HG03039 (cell line): ENCODE measurements around the gene PRM3.

ENCODE experiments used
- ATAC-seq: cut with Tn5 transposase; IDR thresholded peaks from one replicate; pipeline ENCODE4 v1.9.1; 2021; ENCODE audit warnings: mild to moderate bottlenecking, moderate library complexity; ENCODE audit not compliant: unreplicated experiment

PRM3 gene, protein sequence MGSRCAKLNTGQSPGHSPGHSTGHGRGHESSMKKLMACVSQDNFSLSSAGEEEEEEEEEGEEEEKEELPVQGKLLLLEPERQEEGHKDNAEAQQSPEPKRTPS

GRCh38 chr16:11272921-11273720 is at the start of gene PRM3:
Gene PRM3, minus strand, starts transcription at chr16:11273629. Its CDS starts 34 bp downstream, at chr16:11273595.
- ATAC-seq, result no peak

GRCh38 chr16:11322823-11323222 is 49.4 kb upstream of the PRM3 start:
- ATAC-seq, result no peak

DNA sequence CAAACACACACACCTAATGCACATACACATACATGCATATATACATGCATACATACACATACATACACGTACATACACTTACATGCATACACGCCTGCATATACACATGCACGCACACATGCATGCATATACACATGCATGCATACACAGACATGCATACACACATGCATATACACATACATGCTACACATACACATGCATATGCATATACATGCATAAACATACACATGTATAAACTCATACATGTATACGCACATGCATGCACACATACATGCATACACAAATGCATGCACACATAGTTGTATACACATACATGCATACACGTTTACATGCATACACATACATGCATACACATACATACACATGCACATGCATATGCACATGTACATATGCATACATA is 48.2 kb upstream of the PRM3 start:
- no peak for ATAC-seq

DNA sequence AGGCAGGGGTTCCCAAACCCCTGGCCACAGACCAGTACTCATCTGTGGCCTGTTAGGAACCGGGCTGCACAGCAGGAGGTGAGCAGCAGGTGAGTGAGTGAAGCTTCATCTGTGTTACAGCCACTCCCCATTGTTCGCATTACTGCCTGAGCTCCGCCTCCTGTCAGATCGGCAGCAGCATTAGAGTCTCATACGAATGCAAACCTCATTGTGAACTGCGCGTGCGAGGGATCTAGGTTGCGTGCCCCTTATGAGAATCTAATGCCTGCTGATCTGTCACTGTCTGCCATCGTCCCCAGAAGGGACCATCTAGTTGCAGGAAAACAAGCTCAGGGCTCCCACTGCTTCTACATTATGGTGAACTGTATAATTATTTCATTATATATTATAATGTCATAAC is 46.7 kb upstream of the PRM3 start:
- no peak for ATAC-seq

DNA sequence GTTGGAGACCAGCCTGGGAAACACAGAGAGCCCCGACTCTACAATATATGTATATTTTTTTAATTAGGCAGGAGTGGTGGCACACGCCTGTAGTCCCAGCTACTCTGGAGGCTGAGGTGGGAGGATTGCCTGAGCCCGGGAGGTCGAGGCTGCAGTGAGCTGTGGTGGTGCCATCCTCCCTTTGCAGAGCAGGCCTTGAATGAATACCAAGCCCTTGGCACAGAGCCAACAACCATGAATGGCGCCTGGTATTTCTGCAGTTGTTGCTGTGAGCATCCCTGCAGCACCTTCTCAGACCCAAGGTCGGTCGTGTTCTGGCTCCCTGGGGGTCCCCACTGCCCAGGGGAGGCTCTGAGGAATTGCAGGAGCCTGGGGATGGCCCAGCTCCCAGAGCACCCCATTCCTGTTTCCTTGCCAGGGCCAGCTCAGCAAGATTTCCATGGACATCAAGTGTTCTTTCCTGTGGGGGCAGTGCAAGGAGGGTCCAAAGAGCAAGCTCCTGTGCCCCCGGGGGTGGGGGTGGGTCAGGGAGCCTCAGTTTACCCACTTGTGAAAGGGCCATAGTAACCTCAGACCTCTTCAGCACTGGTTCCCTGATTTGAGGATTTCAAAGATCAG is 46.2 kb upstream of the PRM3 start:
- no peak for ATAC-seq

DNA sequence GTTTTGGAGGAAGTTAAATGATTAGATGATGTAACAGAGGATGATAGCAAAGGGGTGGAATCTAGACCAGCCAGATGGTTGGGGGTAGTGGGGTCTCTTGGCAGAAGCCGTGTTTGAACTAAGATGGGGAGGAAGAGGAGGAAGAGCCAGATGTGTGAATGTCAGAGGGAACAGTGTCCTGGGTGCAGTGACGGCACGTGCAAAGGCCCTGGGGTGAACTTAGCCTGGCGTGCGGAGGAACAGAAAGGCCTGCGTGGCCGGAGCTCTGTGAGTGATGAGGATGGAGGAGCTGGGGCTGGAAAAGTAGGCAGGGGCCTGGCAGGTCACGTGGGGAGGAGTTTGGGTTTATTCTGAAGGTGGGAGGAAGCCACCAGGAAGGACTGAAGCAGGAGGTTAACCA is 45.4 kb upstream of the PRM3 start:
- no peak for ATAC-seq

- no peak for ATAC-seq
Observed at GRCh38 chr16:11316331-11317015, 43.0 kb upstream of the PRM3 start.

GRCh38 chr16:11315510-11315909 is 42.1 kb upstream of the PRM3 start:
- ATAC-seq, result no peak

GRCh38 chr16:11314309-11314894 is 41.0 kb upstream of the PRM3 start:
- no peak for ATAC-seq

DNA sequence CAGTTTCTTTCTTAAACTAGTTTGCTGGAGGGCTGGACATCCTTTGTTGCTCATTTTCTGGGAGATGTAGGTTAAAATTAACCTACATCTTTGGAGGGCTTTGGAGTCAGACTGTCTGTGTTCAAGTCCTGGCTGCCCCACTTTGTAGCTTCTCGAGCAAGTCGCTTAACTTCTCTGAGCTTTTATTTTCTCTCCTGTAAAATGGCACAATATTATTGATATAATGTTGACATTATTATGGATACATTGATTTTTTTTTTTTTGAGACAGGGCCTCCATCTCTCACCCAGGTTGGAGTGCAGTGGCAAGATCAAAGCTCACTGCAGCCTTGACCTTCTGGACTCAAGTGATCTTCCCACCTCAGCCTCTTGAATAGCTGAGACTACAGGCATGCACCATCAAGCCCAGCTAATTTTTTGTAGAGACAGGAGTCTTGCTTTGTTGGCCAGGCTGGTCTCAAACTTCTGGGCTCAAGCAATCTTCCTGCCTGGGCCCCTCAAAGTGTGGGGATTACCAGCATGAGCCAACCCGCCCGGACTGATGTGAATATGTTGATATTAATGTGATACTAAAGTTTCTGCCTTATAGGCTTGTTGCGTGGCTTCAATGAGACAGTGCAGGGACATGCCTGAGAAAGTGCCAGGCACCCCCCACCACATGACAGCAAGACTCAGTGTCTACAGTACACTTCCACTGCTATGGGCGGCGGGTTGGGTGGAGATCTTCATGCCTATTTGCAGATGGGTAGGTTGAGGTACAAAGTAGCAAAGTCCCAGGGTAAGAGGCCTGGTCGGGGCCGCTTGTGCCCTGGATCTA is 40.3 kb upstream of the PRM3 start:
- no peak for ATAC-seq

DNA sequence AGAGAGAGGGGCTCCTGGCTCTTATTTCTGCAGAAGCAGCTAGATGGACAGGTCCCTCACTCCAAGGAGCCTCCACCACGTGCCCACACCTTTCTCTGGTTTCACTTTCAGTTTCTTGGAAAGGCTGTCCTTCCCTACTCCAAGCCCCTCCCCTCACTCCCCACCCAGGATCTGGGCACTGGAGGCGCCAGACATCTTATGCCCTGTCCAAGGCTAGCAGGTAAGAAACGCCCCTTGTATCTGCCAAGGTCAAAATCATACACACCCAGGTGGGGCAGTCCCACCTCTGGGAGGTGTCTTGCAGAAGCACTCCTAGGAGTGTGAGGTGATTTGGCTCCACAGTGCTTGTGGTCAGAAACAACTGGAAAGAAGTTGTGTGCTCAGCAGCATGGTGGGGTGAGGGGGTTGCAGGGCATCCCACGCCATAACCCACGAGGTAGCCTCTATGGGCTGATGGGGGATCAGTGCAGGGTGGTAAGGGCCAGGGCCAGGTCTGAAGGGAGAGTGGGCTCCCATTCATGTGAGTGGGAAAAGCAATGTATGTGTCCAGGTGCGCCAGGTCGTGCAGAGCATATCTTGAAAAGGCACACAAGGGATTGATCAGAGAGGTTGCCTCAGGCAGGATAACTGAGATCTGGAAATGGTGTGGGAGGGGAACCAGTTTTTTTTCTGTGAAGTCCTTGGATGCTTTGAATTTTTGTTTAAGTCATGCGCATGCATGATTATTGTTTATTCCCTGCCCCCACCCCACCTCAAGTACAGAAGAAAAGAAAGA is 39.5 kb upstream of the PRM3 start:
- no peak for ATAC-seq

DNA sequence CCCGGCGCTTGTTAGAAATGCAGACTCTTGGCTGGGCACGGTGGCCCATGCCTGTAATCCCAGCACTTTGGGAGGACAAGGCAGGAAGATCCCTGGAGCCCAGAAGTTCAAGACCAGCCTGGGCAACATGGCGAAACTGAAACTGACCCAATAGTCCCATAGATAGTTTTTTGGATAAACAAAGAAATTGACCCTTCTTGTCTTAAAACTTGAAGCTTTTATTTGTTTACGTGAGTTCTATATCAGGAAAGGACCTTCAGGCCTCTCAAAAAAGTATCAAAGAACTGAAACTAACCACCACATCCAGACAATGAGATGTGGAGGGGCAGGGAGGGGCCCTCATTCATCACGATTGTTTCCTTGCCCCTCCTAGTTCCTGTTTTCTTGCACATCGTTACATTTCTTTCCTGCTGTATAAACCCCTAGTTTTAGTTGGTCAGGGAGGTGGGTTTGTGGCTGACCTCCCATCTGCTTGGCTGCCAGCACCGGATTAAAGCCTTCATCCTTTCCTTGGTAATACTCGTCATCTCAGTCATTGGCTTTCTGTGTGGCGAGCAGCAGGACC is 37.6 kb upstream of the PRM3 start:
- peak; percentile 42 for ATAC-seq

DNA sequence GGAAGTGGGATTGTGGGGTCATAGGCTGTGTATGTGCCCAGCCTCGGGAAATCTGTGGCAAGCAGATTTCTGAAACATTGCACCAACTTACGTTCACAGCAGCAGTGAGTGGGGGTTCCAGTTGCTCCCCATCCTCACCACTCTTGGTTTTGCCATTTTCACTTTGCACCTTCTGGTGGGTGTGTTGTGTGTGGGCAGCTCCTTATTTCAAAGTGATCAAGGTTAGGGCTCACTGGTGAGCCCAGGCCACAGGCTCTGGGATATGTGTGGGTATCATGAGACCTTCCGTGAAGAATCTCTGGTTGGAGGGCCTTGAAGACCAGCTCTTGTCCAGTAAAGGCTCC is 37.2 kb upstream of the PRM3 start:
- no peak for ATAC-seq

- peak; percentile 35 for ATAC-seq
Observed at GRCh38 chr16:11309895-11310633, 36.6 kb upstream of the PRM3 start.

DNA sequence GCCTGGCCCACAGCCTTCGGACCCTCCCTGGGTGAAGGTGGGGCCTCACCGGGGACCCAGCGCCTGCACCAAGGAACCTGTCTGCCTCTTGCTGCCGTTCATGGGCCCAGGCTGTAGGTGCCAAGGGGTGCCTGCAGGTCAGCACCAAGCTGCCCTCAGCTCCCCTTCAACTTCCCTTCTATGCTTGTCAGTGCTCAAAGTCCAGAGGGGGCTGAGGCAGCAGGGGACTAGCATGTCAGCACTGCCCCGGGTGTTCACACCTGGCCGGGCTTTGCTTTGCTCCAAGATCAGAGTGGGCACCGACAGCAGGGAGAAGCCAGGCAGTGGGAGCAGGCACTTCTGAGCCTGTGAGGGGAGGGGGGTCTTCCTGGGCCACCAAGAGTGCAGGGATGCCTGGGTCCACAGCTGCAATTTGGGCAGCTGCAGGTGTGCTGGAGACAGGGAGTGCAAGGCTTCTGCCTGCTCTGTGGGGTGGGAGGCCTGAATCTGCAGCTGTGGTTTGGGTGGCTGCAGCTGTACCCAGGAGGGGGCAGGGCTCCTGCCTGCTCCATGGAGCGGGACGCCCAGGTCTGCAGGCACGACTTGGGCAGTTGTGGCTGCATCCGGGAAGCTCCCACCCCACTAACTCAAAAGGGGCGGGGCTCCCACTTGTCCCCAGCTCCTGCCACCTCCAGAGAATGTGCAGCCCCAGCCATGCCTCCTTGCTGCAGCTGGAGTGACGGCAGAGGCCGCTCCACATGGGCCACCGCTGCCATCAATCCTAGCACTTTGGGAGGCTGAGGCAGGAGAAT is 35.3 kb upstream of the PRM3 start:
- ATAC-seq, result no peak

DNA sequence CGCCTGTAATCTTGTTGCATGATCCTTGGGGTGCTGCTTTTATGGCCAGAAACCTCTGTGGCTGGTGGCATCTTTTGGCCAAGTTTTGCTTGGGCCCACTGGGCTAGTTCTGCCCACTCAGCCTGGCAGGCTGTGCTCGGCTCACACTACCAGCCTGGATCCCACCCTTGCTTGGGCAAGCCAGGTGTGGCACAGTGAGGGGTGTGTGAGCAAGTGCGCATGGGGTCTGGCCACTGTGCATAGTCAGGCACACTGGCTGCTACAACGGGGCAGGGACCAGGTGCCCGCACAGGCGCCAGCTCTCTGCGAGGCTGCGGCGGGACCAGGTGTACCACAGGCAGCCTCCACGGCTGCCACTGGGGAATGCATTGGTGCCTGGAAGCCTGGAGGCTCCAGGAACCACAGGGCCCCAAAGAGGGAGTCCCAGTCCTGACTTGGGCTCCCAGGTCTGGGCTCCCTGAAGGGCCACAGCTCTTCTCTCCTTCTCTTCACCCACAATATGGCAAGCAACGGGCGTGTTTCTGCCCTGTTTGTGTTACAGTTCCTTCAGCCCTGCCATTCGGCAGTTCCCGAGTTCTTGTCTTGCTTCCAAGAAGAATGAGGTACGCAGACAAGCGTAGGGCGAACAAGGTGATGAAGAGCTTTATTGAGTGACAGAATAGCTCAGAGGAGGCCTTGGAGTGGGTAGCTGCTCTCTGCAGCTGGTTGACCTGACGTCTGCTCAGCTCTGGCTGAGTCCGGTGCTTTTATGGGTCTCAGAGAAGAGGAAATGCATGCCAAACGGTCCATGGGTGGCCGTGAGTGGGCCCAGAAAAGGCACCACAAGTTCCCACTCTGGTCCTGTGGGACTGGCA is 34.4 kb upstream of the PRM3 start:
- ATAC-seq, result no peak

GRCh38 chr16:11306997-11307638 is 33.7 kb upstream of the PRM3 start:
- ATAC-seq, result no peak
